Left lobe of liver (tissue), 2 donors: ENCODE results near the gene RAI2. TPM values are rescaled to one million over a fixed set of nuclear protein-coding genes. Genes with fewer than 3 reads are reported as not detected.

Experiments
- ATAC-seq: fragments of 200-7000 bp; cut with Tn5 transposase; one replicate; pipeline ENCODE4 v1.9.1; 2020; ENCODE audit warnings: mild to moderate bottlenecking, moderate library complexity
- DNase-seq: peaks from one replicate; pipeline ENCODE4 v3.0.0-alpha.2; 2020; ENCODE audit warnings: low spot score
- total RNA-seq: library from RNA; stranded (reverse); gene quantifications from one replicate; pipeline ENCODE4 v1.2.1, GENCODE V29; 2021
- donor health status: DM: no; HTN: no; CAD: no; lungs with moderate emphysema.
- donor health status: DM: no; HTN: yes; CAD: no.

RAI2 gene
- total RNA-seq: 2.1 TPM

DNA sequence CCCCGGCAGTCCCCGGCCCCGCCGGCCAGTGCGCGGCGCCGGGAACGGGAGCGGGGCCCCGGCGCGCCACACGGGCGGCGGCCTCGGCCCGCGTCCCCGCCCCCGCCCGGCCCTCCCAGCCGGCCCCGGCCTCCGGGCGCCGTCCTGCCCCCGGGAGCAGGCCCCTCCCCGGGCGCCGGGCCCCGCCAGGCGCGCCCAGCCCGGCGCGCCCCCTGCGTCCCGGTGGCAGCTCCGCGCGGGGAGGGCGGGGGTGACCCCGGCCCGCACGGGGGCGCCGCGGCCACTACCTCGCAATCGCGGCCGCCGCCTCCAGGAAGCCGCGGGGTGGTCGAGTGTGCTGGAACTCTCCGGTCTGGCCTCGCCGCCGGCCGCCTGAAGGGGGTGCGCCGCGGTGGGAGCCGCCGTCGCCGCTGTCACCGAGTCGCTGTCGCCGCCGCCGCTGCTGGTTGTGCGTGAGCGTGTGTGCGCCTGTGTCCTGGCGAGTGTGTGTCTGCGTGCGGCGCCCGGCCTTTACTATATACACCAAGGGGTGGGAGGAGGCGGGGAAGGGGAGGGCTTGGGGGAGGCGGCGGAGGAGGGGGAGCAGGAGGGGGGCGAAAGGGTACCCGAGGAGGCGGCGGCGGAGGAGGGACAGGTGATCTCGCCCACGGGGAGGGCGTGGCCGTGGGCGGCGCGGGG is at the start of gene RAI2:
Gene RAI2, minus strand, starts transcription at position 488 of the 678 bp plus-strand sequence. CDS start 59,288 bp downstream, outside the sequence.
- DNase-seq: no peak

DNA sequence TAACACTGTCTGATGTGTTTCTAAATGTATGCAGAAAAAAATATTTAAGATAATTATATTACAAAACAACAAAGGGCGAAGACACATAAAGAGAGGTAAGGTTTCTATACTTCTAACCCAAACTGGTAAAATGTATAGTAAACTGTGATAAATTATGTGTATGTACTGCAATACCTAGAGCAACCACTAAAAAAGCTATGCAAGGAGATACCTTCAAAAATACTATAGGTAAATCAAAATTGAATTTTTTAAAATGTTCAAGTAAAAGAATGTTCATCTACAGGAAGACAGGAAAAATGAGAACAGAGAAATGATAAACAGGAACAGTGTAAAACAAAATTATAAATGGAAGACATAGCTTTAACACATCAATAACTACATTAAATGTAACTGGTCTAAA is 27.3 kb upstream of the RAI2 start:
- ATAC-seq (no peak), DNase-seq (no peak)

More for the DNA sequence above, at the start of gene RAI2:
- ATAC-seq: peak; percentile 75

DNA sequence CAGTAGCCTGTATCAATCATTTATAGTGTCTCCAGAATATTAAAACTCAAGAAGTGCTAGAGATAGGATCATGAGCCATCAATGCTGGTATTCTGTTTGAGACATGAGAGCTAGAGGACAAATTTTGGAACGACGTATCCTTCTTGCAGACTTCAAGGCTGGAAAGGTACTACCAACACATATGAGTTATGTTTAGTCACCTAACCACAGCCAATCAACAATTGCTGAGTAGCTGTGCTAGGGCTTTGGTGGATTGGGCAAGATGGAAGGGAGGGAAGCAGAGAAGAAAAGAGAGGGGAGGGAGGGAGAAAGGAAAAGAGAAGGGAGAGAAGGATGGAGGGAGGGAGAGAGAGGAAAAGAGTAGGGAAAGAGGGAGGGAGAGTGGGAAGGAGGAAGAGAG is 21.6 kb upstream of the RAI2 start:
- no peak for ATAC-seq
- DNase-seq: no peak

DNA sequence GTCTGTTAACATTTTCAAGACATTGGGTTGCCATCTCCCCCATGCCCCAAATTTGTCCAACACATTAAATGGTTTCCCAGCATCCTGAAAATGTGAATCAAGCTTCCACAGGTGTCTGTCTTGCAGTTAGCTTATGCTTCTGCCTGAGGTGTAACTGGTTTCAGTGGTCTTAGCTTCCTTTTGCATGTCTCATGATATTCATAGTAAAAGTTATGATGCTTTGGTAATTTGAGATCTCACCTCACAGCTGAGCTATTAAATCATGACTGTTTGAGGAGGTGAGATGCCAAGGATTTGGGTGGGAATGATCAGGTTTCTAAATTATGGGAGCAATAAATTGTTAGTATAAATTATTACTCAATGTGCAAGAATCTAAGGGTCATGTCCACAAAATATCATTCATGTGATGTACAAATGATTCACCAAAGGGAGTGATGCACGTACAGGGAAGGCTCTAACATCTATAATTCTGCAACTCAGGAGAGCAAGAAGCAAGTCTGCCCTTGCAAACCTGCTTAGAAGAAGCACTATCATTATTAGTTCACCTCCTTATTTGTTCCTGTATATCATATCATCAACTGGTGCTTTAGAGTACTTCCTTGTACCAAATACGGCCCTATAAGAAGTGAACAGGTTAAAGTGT is 17.1 kb upstream of the RAI2 start:
- DNase-seq (no peak), ATAC-seq (no peak)

DNA sequence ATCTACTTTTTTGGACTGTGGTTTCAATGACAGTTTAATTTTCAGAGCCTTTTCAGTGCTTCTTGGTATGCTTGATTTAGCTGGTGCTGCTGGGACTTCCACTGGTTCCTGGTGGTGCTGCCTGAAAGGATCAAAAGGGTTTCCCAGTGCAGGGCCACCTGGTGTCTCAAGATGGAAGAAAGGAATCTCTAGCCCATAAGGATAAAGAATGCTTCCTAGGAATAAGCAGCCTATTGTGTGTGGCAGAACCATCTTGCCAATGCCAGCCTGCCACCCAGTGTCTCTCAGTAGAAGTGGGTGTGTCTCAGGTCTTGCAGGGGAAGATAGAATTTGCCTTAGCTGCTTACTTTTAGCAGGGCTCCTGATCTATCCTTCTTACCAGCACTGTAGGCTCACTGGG is 15.0 kb upstream of the RAI2 start:
- ATAC-seq (no peak), DNase-seq (no peak)

DNA sequence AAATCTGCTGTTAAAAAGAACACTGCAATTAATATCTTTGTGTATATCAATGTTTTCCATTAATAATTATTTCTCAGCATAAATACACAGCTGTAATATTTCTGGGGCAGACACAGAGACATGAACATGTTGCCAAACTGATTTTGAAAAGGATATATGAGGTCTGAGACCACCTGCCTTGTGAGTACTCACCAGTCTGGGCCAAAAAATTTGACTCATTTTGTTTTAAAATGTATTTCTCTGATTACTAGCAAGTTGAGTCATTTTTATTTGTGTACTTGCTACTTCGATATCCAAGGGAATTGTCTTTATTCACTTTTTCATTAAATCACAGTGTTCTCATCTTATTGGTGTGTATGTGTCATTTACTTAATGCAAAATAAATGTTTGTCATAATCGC is 8.5 kb upstream of the RAI2 start:
- no peak for DNase-seq
- no peak for ATAC-seq

DNA sequence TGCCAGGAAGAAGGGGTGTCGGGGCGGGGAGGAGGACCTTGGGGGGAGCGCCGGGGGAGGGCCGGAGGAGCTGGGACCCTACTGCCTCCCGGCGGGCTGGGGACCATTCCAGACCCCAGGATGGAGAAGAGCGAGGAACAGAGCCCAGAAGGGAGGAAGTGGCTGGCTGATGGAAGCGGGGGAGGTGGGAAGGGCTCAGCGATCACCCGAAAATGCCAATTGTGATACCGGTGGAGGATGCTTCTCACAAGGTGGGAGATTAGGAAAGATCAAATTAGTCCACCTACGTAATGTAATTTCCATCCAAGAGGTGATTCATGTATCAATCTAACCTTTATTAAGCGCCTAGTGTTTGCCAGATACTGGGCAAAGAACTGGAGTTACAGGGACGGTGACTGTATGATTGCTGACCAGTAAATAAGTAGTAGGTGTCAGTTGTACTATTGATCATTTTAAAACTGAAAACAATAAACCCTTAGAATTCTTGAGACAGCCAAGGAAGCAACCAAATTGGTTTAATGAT is 452 bp upstream of the RAI2 start:
- DNase-seq (no peak), ATAC-seq (no peak)

DNA sequence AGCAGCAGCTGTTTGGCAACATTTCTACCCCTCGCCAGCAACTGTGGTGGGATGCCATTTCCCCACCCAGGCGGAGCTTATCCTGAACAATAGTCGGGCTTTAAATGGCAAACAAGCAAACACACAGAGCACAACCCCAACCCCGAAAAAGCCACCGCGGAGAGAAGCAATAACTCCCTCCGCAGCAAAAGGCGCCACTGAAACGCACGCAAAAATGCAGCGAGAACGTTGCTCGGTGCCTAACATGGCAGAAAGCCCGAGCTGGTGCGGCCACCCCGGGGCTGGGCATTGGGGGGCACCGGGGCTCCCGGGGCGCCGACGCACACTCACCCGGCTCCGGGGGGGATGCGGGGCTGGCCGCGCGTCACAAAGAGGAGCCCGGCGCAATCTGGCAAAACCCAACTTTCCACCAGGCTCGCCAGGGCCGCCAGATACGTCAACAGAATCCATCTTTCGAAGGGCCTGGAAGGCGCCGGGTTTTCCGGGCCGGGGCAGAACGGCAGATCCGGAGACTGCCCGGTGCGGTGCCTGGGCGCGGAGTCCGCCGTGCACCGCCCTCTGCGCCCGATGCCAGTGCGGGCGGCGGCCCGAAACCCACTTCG is 818 bp downstream of the RAI2 start:
- peak; percentile 44 for ATAC-seq
- DNase-seq: no peak

DNA sequence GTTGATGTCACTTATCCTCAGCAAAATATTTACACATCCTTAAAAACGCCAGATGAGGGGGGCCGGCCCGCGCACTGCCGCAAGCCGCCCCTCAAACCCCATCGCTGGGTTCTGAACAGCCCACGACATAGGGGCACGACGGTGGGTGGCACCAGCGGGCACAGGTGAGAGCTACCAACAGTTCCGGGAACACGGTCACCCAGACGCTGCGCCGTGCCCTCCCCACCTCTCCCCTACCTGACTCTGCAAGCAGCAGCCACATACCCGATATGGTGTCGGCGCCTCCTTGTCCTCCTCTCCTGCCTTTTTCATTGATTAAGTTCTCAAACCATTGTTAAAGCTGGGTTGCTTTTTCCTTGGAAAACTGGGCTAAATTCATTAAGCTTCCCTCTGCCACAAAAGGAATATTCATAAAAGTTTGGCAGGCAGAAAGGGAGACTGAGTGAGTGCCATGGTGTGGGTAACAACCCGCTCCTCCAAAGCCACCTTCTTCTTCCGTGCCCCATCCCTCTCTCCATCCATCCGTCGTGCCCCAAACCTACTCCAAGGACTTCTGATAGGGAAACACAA is 1.4 kb downstream of the RAI2 start:
- ATAC-seq (no peak), DNase-seq (no peak)

DNA sequence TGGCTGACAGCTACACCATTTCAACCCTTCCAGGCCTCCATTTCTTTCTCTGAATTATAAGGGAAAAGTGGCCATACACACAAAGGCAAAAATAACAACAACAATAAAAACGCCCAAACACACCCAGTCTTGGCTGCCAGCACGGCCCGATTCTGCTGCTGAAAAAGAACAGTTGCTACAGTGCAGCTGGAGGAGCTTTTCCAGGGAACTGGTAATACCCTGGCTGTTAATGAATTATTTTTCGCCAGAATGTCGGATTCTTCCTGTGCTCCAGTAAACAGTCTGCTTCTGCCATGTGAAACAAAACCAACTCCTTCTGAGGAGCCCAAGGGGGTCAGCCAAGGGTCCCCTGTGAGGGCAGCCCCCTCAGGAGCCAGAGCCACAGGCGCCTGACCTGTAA is 6.6 kb downstream of the RAI2 start:
- no peak for ATAC-seq
- DNase-seq: no peak

DNA sequence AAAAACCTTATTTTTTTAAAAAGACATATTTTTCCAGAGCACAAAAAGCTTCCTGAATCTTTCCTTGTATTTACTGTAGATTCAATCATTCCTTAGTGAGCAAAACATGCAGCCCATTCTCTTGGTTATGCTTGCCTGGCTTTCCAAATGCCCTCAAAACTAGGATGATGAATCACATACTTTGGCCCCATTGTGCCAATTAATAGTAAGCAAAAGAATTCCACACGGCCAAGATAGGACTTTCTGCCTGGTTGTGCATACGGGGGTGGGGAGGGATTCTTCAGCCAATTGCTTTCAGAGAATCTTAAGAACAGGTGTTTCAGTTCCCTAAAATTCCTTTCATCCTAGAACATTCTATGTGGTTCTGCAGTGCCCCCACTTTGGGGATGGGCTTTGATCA is 7.0 kb downstream of the RAI2 start:
- DNase-seq: no peak
- no peak for ATAC-seq

DNA sequence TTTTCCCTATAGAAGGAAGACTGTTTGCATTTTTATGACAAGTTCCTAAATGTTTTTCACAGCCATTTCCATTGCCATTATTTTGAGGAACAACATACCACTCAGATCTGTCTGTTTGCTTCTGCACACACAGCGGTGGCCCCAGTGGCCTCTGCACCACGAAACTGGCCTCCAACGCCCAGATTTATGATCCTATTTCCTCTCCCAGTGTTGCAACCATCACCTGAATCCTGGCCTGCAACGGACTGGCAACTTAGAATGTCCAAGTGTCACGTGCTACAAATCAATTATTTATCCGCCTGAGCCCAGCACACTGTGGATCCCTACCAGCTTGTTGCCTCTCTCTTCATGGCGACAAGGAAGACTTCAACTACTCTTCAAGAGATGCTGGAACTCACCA is 9.2 kb downstream of the RAI2 start:
- ATAC-seq: no peak

DNA sequence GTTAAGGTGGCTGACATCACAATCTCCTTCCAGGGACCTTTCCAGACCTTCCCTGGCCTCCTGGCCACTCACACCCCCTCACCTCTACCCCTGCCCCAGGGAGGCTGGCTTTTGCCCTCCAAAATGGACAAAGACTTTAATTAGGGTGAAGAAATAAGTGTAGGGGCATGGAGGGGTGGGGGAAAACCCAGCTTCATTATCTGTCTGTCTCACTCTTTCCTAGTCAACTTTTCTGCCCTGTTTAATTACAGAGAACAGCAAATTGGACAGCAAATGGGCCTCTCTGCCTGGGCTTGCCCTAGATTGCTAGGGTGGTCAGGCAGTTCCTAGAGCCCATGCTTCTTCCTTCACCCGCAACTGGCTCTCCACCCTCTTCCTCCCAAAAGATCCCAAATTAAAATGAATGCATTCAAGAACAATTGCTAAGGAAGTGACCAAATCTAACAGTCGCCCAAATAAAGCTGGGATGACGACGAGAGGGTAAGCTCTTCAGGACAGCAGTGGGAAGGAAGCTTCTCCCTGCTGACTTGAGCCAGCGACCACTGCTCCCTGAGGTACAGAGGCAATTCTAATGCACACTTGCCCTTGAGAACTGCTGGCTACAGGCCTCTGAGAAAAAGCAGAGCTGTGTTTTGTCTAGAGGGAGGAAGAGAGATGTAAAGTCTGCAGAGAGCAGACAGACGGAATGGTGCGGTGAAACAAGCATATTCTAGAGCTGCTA is 12.4 kb downstream of the RAI2 start:
- no peak for ATAC-seq
- DNase-seq: no peak

More for the DNA sequence above, 9.2 kb downstream of the RAI2 start:
- DNase-seq: no peak

DNA sequence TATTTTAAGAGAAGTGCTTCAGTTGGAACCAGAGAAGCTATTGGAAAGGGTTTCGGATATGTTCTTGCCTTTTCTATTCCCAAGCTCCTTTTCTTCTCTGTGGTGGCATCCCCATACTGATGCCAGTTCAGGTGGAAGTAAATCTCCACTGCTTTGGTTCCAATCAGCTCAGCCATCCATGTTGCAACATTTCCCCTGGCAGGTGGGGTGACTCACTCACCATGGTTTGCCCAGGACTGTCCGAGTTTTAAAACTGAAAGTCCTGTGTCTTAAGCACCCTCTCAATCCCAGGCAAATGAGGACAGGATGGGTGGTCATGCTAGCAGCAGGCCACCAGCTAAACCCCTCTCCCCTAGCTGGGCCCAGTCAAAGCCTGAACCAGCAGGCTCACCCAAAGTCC is 15.1 kb downstream of the RAI2 start:
- ATAC-seq: no peak
- no peak for DNase-seq

DNA sequence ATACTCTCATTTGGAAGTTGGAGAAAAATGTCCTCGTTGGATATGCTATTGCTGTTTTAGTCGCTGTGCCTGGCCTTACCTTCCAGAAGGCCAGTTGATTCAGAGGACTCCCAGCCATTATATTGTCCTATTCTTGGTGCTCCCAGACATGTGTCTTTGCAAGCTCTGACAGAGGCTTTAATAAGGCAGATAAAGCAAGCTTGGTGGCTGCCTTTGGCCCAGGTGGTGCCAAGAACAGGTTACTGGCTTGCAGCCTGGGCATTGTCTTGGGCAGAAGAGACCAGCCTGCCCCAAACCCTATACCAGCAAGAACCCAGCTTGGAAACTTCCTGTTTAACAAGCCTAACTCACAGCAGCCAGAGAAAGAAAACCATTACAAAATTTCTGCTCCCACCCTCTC is 16.9 kb downstream of the RAI2 start:
- no peak for ATAC-seq
- no peak for DNase-seq

DNA sequence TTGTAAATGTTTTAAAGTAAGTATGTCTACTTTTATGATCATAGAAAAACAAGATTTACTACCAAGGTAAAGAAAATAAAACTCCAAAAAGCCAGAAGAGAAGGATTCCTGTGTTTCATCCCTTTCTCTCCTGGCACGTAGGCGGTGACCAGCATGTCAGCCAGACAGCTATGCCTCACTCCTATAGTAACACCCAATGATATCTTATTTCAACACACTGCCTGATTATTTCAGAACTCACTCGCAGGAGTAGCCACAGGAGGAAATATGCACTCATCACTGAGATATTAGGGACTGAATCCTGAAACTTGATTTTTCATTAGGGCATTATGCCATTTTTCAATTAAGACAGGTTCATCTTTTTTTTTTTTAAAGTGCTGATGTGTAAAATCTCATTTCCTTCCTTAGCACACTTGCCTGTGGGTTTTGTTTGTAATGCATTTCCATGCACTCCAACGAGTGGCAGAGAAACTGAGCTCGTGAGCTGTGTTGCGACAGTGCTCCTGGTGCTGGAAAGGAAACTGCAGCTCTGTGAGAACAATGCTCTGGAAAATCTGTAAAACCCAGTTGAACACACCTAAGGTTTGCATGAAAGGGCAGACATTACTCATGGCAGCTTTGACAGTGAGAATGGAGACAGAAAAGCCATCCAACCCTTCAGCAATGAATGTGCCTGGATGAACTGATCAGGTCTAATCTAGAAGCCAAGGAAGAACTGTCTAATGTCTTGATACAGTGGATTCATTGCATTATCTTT is 18.2 kb downstream of the RAI2 start:
- ATAC-seq: no peak

DNA sequence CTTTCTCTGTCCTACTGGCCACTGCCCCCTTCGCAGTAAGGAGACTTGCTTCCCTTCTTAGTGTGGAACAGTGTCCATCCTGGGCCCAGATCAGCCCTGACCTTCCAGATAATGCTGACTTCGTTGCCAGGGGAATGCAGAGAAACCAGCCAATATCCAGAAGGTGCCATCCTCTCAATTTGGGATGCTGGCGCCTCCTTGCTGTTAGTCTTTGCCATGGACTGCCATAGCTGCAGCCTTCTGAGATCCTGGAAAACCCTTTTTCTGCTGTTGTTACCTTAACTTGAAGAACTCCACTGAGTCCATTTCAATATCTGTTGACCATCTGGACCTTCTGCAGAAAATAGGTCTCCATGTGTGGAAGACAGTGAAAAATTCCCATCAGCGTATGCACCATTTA is 21.8 kb downstream of the RAI2 start:
- ATAC-seq (no peak), DNase-seq (no peak)

More for the DNA sequence above, 18.2 kb downstream of the RAI2 start:
- no peak for DNase-seq

DNA sequence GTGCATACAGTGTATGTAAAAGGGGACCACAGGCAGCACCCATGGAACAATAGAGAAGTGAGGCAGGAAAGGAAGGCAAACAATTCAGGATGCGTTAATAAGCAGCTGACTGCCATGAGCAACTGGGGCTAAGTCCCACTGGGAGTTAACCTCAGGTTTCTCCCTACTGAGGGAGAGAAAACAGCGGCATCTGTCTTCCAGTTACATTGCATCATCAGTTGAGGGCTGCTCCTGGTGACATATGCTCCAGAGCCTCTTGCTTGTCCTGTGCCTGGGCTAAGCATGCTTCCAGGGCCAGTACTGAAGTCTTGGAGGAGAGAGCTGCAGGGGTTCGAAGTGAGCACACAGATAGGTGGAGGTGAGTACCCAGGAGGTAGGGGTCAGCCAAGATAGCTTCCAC is 24.3 kb downstream of the RAI2 start:
- ATAC-seq: no peak
- no peak for DNase-seq

DNA sequence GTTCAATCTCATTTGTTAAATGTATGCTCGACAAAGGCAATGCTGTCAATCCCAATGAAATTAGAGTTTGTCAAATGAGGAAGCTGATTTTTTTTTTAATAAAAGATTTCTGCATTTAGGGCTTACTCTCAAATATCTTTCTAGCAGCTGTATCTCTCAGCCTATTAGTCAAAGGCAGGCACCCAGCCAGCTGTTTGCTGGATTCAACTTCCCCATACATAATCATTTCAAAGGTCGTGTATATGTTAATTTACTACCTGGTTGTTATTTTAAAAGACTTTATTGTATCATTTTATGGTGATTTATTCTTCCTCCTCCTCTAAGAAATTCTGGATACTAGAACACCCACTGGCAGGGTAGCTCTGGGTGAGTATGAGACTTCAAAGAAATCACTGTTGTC is 27.1 kb downstream of the RAI2 start:
- ATAC-seq (no peak), DNase-seq (no peak)

DNA sequence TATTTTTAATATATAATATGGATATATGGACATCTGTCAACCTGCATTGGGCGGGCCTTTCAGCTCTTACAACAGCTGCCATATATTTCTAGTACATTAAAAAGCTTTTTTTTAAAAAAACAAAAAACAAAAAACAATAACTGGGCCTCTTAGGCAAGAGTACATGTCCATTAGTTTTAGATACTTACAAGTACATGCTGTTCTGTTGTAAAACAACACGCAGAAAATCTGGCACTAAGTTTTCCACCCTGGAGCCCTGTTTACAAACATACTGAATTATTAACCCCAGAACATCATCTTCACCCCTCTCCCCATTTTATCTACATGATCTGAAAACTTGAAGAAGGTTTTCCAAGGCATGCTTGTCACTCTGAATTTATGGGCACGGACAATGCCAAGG is 29.8 kb downstream of the RAI2 start:
- no peak for DNase-seq
- no peak for ATAC-seq
